ENCODE measurements around the gene DYNC1I1. TPM values are rescaled to one million over a fixed set of nuclear protein-coding genes. Genes with fewer than 3 reads are reported as not detected.

Gene DYNC1I1
- total and polyA plus RNA-seq, 2 of the 13 experiments (the other 11 are each of a cell fraction or from before 2014, with no cell fraction given): not detected

DNA sequence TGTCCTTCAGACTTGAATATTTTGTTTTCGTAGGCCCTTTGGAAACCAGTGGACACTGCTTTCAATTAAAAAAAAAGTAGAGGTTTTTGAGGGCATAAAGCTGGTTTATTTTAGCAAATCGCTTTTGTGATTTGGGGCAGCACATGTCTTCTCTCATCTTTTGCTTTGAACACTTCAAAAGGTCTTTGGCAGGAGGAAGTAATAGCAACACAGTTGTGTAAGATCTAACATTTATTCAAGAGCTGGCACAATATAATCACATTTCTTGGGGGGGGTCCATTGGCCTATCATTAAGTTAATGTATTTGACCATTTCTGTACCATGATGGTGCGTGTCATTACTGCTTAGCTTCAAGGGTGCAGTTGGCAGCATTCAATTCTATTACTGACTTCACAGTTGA lies 42.4 kb downstream of the DYNC1I1 start:
- TF ChIP-seq MAFK (conservative IDR thresholded peaks at IDR 0.05 in 1 of 2, IDR thresholded peaks at IDR 0.05 in 1 of 2; ENCODE audit: low read length in 2 of 2) (no peak), NR1H2 (CRISPR knock-in tag; IDR thresholded peaks at IDR 0.05; ENCODE audit: borderline replicate concordance, low read depth) (no peak), ZNF580 (CRISPR knock-in tag; IDR thresholded peaks at IDR 0.05; ENCODE audit: borderline replicate concordance, low read depth) (no peak), RBAK (CRISPR knock-in tag; IDR thresholded peaks at IDR 0.05) (no peak), BRCA1 (CRISPR knock-in tag; IDR thresholded peaks at IDR 0.05) (no peak), ZNF17 (CRISPR knock-in tag; IDR thresholded peaks at IDR 0.05) (no peak), RNF219 (CRISPR knock-in tag; IDR thresholded peaks at IDR 0.05) (no peak)
- TF ChIP-seq, protein P1, sequence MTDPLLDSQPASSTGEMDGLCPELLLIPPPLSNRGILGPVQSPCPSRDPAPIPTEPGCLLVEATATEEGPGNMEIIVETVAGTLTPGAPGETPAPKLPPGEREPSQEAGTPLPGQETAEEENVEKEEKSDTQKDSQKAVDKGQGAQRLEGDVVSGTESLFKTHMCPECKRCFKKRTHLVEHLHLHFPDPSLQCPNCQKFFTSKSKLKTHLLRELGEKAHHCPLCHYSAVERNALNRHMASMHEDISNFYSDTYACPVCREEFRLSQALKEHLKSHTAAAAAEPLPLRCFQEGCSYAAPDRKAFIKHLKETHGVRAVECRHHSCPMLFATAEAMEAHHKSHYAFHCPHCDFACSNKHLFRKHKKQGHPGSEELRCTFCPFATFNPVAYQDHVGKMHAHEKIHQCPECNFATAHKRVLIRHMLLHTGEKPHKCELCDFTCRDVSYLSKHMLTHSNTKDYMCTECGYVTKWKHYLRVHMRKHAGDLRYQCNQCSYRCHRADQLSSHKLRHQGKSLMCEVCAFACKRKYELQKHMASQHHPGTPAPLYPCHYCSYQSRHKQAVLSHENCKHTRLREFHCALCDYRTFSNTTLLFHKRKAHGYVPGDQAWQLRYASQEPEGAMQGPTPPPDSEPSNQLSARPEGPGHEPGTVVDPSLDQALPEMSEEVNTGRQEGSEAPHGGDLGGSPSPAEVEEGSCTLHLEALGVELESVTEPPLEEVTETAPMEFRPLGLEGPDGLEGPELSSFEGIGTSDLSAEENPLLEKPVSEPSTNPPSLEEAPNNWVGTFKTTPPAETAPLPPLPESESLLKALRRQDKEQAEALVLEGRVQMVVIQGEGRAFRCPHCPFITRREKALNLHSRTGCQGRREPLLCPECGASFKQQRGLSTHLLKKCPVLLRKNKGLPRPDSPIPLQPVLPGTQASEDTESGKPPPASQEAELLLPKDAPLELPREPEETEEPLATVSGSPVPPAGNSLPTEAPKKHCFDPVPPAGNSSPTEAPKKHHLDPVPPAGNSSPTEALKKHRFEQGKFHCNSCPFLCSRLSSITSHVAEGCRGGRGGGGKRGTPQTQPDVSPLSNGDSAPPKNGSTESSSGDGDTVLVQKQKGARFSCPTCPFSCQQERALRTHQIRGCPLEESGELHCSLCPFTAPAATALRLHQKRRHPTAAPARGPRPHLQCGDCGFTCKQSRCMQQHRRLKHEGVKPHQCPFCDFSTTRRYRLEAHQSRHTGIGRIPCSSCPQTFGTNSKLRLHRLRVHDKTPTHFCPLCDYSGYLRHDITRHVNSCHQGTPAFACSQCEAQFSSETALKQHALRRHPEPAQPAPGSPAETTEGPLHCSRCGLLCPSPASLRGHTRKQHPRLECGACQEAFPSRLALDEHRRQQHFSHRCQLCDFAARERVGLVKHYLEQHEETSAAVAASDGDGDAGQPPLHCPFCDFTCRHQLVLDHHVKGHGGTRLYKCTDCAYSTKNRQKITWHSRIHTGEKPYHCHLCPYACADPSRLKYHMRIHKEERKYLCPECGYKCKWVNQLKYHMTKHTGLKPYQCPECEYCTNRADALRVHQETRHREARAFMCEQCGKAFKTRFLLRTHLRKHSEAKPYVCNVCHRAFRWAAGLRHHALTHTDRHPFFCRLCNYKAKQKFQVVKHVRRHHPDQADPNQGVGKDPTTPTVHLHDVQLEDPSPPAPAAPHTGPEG (CRISPR knock-in tag; IDR thresholded peaks at IDR 0.05): no peak
- Histone ChIP-seq H3K9ac (ENCODE audit: insufficient read depth, low read depth, low read length) (no peak overlapping the region), H3K9me3 (ENCODE audit: low read length) (no peaks in the 10 kb centered on the region), H3K4me1 (ENCODE audit: insufficient read depth, low read length) (no peaks in the 10 kb centered on the region), H3K36me3 (replicated peaks in 1 of 2; ENCODE audit: control insufficient read depth in 1 of 2, insufficient read depth in 2 of 2, low read length in 2 of 2) (no peaks in the 10 kb centered on the region), H4K20me1 (ENCODE audit: insufficient read depth, low read length) (no peaks in the 10 kb centered on the region), H3K4me3 (replicated peaks in 1 of 3; ENCODE audit: insufficient read depth in 1 of 3, low read depth in 2 of 3, low read length in 3 of 3) (no peak overlapping the region), H3K27me3 (ENCODE audit: control insufficient read depth in 1 of 2, insufficient read depth in 2 of 2, low read length in 2 of 2) (peaks cover 0 to 3% of the 10 kb centered on the region in 2 experiments; a peak in 1 of 5 replicates), H3K4me2 (ENCODE audit: low read depth, low read length) (no peak overlapping the region), H2AFZ (ENCODE audit: low read length) (no peak overlapping the region), H3K79me2 (ENCODE audit: insufficient read depth, low read length) (no peaks in the 10 kb centered on the region), H3K27ac (ENCODE audit: extremely low read length, insufficient read depth, low read length) (no peak overlapping the region)
- POLR2A ChIA-PET: no interaction called here
- in situ Hi-C loops (cut with HindIII; ENCODE audit: extremely low pct_ligation_motif_present, low pct_unique_long_range_greater_than_20kb) (no loop called here), intact Hi-C loops (cut with micrococcal nuclease; ENCODE audit: unreplicated experiment) (no loop called here)
- DNase-seq (ENCODE audit: low spot score) (no peak), FAIRE-seq (no peak), ATAC-seq (no peak)
- CTCF ChIA-PET (ENCODE audit: low intra/inter-chr PET ratio, low total read pairs): no interaction called here
- no TSS peak for BruUV-seq (replicated peaks)
- 1% methylated on average over 3 of the region's 3 CpGs for WGBS (ENCODE audit: low lambda C conversion rate)

Measured in HepG2 (cell line).